HG03175 (cell line): Measurements from ENCODE around the gene OR13D1.
"Not testable (repeated sequence)": the region's sequence is repeated elsewhere in the genome, so short reads cannot be mapped to it uniquely, and the experiment has no call there.

Source experiments
- ATAC-seq: cut with Tn5 transposase; IDR thresholded peaks from one replicate; pipeline ENCODE4 v1.9.1; 2021; ENCODE audit warnings: mild to moderate bottlenecking, moderate library complexity; ENCODE audit not compliant: unreplicated experiment

OR13D1 gene

DNA sequence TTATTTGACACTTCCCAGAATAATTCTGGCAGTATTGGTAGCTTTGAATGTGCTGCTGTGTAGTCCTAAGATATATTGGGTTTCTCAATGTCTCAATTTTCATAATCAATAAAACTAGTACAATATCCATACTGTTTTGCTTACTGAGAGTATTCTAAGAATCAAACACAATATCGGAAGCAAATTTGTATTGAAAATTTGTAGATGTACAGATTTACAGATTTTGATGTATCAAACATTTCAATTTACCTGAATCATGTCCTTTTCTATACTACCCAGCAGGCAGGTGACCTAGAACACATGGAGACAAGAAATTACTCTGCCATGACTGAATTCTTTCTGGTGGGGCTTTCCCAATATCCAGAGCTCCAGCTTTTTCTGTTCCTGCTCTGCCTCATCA lies at the start of gene OR13D1:
TSS of gene OR13D1 (plus strand) at position 301 of the 400 bp plus-strand sequence. CDS start at position 301, 0 bp downstream.
- no peak for ATAC-seq

DNA sequence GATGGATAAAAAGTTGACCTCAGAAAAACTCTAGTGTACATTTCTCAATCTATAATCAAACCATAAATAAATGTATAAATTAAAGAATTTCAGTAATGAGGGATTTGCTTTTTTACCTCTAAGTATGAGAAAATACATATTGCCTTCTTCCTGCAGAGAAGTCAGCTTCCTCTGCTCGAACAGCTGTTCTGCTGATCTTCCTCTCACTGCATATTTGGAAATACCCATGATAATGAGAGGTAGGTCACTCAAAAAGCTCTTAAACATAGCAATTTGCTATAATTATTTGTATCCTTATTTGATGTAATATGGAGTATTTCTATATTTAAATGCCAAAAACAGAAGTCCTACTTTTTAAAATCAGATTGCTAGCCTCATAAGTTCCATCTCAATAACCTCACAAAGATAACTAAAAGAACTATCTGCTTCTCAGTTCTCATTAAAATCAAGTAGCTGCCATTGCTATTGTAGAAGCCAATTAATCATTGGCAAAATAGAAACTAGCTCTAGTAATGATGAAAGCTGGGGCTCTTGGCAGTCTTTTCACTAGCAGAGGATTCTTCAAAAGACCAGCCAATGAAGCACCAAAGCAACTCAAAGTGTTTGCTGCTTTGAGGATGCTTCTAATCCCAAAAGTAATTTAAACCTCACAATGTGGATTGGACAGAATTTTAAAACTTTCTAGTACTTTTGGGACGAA lies 35.7 kb upstream of the OR13D1 start:
- ATAC-seq: no peak

DNA sequence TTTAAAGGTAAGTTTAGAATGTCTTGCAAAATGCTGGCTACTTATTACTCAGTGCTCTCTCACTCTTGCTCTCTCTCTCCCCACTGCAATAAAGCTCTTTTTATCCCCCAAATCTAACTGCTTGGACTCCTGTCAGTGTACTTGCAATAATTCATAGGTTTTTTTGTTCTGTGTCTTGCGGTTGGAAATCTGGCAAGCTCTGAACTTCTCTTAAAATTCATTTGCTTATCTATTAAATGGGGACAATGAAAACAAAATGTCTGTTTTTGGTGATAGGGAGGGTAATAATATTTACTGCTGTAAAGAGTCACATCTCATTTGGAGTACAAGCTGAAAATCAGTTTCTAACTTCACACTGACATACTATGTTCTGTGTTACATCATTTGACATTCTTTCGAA lies 18.7 kb upstream of the OR13D1 start:
- ATAC-seq: no peak

- peak; percentile 65 for ATAC-seq
These were observed 11.7 kb upstream of the OR13D1 start for GRCh38 chr9:104682642-104683041.

- ATAC-seq: peak; percentile 43
These were observed 8.2 kb upstream of the OR13D1 start for GRCh38 chr9:104686081-104686480.

- no peak for ATAC-seq
These were observed 6.0 kb downstream of the OR13D1 start for GRCh38 chr9:104700306-104700705.

DNA sequence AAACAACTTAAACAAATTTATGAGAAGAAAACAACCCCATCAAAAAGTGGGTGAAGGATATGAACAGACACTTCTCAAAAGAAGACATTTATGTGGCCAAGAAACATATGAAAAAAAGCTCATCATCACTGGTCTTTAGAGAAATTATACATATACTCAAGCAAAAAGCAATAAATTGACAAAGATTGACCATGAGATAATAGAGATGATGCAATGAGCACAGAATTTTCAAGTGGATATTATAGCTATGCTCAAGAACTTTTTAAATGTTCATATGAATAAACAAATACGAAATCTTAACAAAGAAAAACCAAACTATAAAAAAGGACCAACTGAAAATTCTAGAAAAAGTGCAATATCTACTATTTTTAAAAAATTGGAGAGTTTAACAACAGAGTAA lies 14.4 kb downstream of the OR13D1 start:
- not testable (repeated sequence) for ATAC-seq

DNA sequence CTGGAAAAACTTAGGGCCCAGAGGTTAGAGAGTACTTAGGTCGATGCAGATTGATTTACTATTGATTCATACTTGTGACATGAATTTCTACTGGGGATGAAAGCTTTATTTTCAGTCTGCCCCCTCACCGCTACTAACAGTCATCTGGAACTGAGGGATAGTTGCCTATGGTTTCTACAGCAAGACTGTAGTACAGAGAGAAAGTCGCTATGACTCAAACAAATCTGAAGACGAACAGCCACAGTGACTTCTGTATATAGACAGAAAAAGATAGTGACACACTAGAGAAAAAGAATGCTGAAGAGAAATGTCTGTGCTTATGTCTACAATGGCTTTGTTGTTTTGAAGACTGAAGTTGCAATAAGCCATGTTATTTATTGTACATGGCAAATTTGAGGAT lies 17.3 kb downstream of the OR13D1 start:
- ATAC-seq: no peak

- no peak for ATAC-seq
These were observed 30.7 kb downstream of the OR13D1 start for GRCh38 chr9:104725014-104725413.

GRCh38 chr9:104738452-104738851 lies 44.1 kb downstream of the OR13D1 start:
- no peak for ATAC-seq

DNA sequence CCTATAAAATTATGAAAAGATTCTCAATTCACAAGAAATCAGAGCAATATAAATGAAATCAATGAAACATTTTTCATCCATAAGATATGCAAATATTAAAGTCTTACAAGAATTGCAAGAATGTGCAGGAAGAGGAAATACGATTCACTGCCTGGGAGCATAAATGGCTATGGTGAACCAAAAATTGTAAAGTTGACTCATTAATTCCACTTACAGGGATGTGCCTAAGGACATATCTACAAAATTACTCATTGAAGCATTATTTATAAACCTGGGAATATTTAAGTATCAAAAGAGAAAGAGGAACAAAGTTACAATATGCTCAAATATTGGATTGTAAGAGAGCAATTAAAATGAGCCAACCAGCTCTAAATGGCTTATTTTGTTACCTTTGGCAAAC lies 46.3 kb downstream of the OR13D1 start:
- ATAC-seq: no peak

- ATAC-seq: peak; percentile 43
These were observed 49.2 kb downstream of the OR13D1 start for GRCh38 chr9:104743376-104743985.
